COLO829 (cell line): Measurements from ENCODE around the gene ELK4.

Experiments
- DNase-seq: peaks from one replicate; pipeline ENCODE4 v3.0.0; 2012; ENCODE audit warnings: low spot score

The ELK4 gene

GRCh38 chr1:205563927-205564441, 67.8 kb downstream of the ELK4 start:
- no peak for DNase-seq

GRCh38 chr1:205561501-205562203, 70.2 kb downstream of the ELK4 start:
- DNase-seq, result no peak
